HepG2 (cell line): ENCODE results near the gene ANKRD44. TPM values are rescaled to one million over a fixed set of nuclear protein-coding genes. Genes with fewer than 3 reads are reported as not detected.

Experiments used
- ATAC-seq: fragments of 200-7000 bp; cut with Tn5 transposase; 3 replicates; pipeline ENCODE4 v1.9.1; 2020; ENCODE audit warnings: mild to moderate bottlenecking, moderate library complexity
- BruUV-seq: library from RNA; stranded (reverse); fragments of 400-500 nt; replicated peaks from 2 replicates; lab custom pipeline; 2021; lab: Mats Ljungman, UMichigan
- CTCF ChIA-PET: fragments of 300-600 bp; formaldehyde crosslinking; extraction: SDS; loops from one replicate; lab custom pipeline; 2021; ENCODE audit warnings: low total read pairs, inconsistent platforms, low intra/inter-chr PET ratio; lab: Yijun Ruan, JAX
- POLR2A ChIA-PET: fragments of 350-600 bp; sonication (Branson Sonifier 250); formaldehyde crosslinking; loops from one replicate; lab custom pipeline; 2020; ENCODE audit warnings: antibody characterized with exemption, inconsistent platforms; lab: Yijun Ruan, JAX
- DNase-seq: peaks from one replicate; pipeline ENCODE4 v3.0.0-alpha.2; 2015; ENCODE audit warnings: low spot score
- FAIRE-seq: peaks from 3 replicates; lab custom pipeline; 2011; peaks lifted over from hg19 to GRCh38; lab: Jason Lieb, UNC
- H2AFZ ChIP-seq: one replicate; pipeline ENCODE4 v1.6.1; 2011; ENCODE audit warnings: low read length, inconsistent platforms
- H3K27ac ChIP-seq: fragments of 300-600 bp; 3 replicates; pipeline ENCODE4 v1.8.0; 2011; ENCODE audit warnings: mixed run types, mild to moderate bottlenecking, mixed read lengths, low read length, inconsistent platforms; ENCODE audit not compliant: insufficient read depth; ENCODE audit errors: extremely low read length
- H3K27me3 ChIP-seq, 2 experiments: fragments of 200-600 bp in 1 of 2; 2 replicates in 1 of 2; 3 replicates in 1 of 2; pipeline versions ENCODE4 v1.6.0 to v1.8.0; 2011; ENCODE audit warnings: low read length in 2 of 2, mild to moderate bottlenecking in 2 of 2, moderate library complexity in 2 of 2, inconsistent platforms in 1 of 2; ENCODE audit not compliant: insufficient read depth in 2 of 2, control insufficient read depth in 1 of 2
- H3K36me3 ChIP-seq, 2 experiments: fragments of 200-600 bp in 1 of 2; replicated peaks in 1 of 2; 2 replicates in 1 of 2; 3 replicates in 1 of 2; pipeline versions ENCODE4 v1.5.1 to v1.8.0; 2011; ENCODE audit warnings: low read length in 2 of 2, inconsistent platforms in 1 of 2; ENCODE audit not compliant: insufficient read depth in 2 of 2, control insufficient read depth in 1 of 2
- H3K4me1 ChIP-seq: 2 replicates; pipeline ENCODE4 v1.5.1; 2012; ENCODE audit warnings: low read length, inconsistent platforms; ENCODE audit not compliant: insufficient read depth
- H3K4me2 ChIP-seq: 2 replicates; pipeline ENCODE4 v1.6.0; 2011; ENCODE audit warnings: low read depth, low read length, inconsistent platforms
- H3K4me3 ChIP-seq, 3 experiments: fragments of 200-600 bp in 1 of 3; sonication (generic), shearing (Covaris generic) in 1 of 3; replicated peaks in 1 of 3; 2 replicates each; pipeline ENCODE4 v1.5.1; 2011 to 2016; ENCODE audit warnings: low read length in 3 of 3, inconsistent platforms in 2 of 3, low read depth in 2 of 3, mild to moderate bottlenecking in 2 of 3, control low read depth in 1 of 3, mixed read lengths in 1 of 3; ENCODE audit not compliant: insufficient read depth in 1 of 3
- H3K79me2 ChIP-seq: one replicate; pipeline ENCODE4 v1.6.1; 2011; ENCODE audit warnings: low read length, inconsistent platforms; ENCODE audit not compliant: insufficient read depth
- H3K9ac ChIP-seq: 2 replicates; pipeline ENCODE4 v1.6.0; 2011; ENCODE audit warnings: mild to moderate bottlenecking, low read depth, low read length, inconsistent platforms; ENCODE audit not compliant: insufficient read depth
- H3K9me3 ChIP-seq: 2 replicates; pipeline ENCODE4 v1.5.1; 2012; ENCODE audit warnings: mild to moderate bottlenecking, low read length
- H4K20me1 ChIP-seq: 2 replicates; pipeline ENCODE4 v1.6.0; 2011; ENCODE audit warnings: inconsistent platforms, mild to moderate bottlenecking, low read length, moderate library complexity; ENCODE audit not compliant: insufficient read depth
- ASH2L ChIP-seq: fragments of 300-600, 200-600 bp; sonication (generic); IDR thresholded peaks from 2 replicates; pipeline ENCODE4 v1.7.0; 2017; ENCODE audit warnings: low read depth, mild to moderate bottlenecking, moderate library complexity, mixed read lengths, low read length; ENCODE audit not compliant: insufficient read length
- E2F5 ChIP-seq: sonication (generic); formaldehyde crosslinking; conservative IDR thresholded peaks from 2 replicates; pipeline ENCODE4 v1.4.0; 2020; ENCODE audit warnings: missing genetic modification reagents
- FUBP1 ChIP-seq: sonication (generic); formaldehyde crosslinking; IDR thresholded peaks from 2 replicates; pipeline ENCODE4 v1.5.1; 2020; ENCODE audit warnings: missing genetic modification reagents, mild to moderate bottlenecking, borderline replicate concordance
- HNF4G ChIP-seq, 2 experiments: sonication (generic) in 1 of 2; formaldehyde crosslinking in 1 of 2; IDR thresholded peaks; 2 replicates each; pipeline versions ENCODE4 v1.4.0 to v1.6.1; 2011 to 2020; ENCODE audit warnings: borderline replicate concordance in 2 of 2, low read depth in 2 of 2, mild to moderate bottlenecking in 2 of 2, low read length in 1 of 2, missing genetic modification reagents in 1 of 2, moderate library complexity in 1 of 2
- SAFB2 ChIP-seq: sonication (generic); formaldehyde crosslinking; IDR thresholded peaks from 2 replicates; pipeline ENCODE4 v1.5.1; 2020; ENCODE audit warnings: missing genetic modification reagents, low read depth, mild to moderate bottlenecking, borderline replicate concordance
- SP4 ChIP-seq: sonication (generic); formaldehyde crosslinking; IDR thresholded peaks from 2 replicates; pipeline ENCODE4 v1.8.1; 2023; ENCODE audit warnings: mild to moderate bottlenecking, missing genetic modification reagents
- STAT6 ChIP-seq: sonication (generic); formaldehyde crosslinking; IDR thresholded peaks from 2 replicates; pipeline ENCODE4 v1.4.0; 2020; ENCODE audit warnings: missing genetic modification reagents, mild to moderate bottlenecking, borderline replicate concordance
- ZC3H13 ChIP-seq: sonication (generic); formaldehyde crosslinking; IDR thresholded peaks from 2 replicates; pipeline ENCODE4 v1.8.1; 2023; ENCODE audit warnings: mild to moderate bottlenecking, missing genetic modification reagents, moderate library complexity
- ZFP90 ChIP-seq: sonication (generic); formaldehyde crosslinking; IDR thresholded peaks from 2 replicates; pipeline ENCODE4 v1.8.0; 2022; ENCODE audit warnings: missing genetic modification reagents, mild to moderate bottlenecking, inconsistent platforms, borderline replicate concordance
- ZIK1 ChIP-seq: sonication (generic); formaldehyde crosslinking; IDR thresholded peaks from 2 replicates; pipeline ENCODE4 v1.5.0; 2020; ENCODE audit warnings: mild to moderate bottlenecking, low read depth, missing genetic modification reagents, borderline replicate concordance
- ZNF468 ChIP-seq: sonication (generic); formaldehyde crosslinking; IDR thresholded peaks from 2 replicates; pipeline ENCODE4 v1.8.0; 2022; ENCODE audit warnings: mild to moderate bottlenecking, moderate library complexity, missing genetic modification reagents
- ZNF569 ChIP-seq: sonication (generic); formaldehyde crosslinking; IDR thresholded peaks from 2 replicates; pipeline ENCODE4 v1.5.0; 2020; ENCODE audit warnings: mild to moderate bottlenecking, missing genetic modification reagents, moderate library complexity, borderline replicate concordance
- ZNF629 ChIP-seq: sonication (generic); formaldehyde crosslinking; conservative IDR thresholded peaks from 2 replicates; pipeline ENCODE4 v1.5.0; 2020; ENCODE audit warnings: missing genetic modification reagents
- ZNF749 ChIP-seq: sonication (generic); formaldehyde crosslinking; IDR thresholded peaks from 2 replicates; pipeline ENCODE4 v1.8.0; 2022; ENCODE audit warnings: mild to moderate bottlenecking, missing genetic modification reagents, moderate library complexity, borderline replicate concordance
- ZSCAN20 ChIP-seq: sonication (generic); formaldehyde crosslinking; IDR thresholded peaks from 2 replicates; pipeline ENCODE4 v1.4.0; 2020; ENCODE audit warnings: missing genetic modification reagents, mild to moderate bottlenecking, borderline replicate concordance
- WGBS: methylation state at CpG from one replicate; pipeline ENCODE4 v1.1.6; 2017; ENCODE audit warnings: low lambda C conversion rate; 5-methylcytosine and 5-hydroxymethylcytosine counted together
- in situ Hi-C: cut with HindIII; loops from 2 replicates; pipeline ENCODE4 v1.10.0; 2017; ENCODE audit warnings: low pct_unique_long_range_greater_than_20kb; ENCODE audit not compliant: extremely low pct_ligation_motif_present
- intact Hi-C: fragments of 100-400 bp; cut with micrococcal nuclease; formaldehyde crosslinking; loops from one replicate; pipeline ENCODE4 v1.10.0; 2022; ENCODE audit not compliant: unreplicated experiment
- polyA plus RNA-seq, 8 experiments: library from polyadenylated mRNA; depleted of rRNA in 3 of 8; stranded (reverse) in 7 of 8; unstranded in 1 of 8; fragments of >200 nt; fragmentation: Illumina TruSeq in 4 of 8; extraction: Trizol in 4 of 8; gene quantifications; 2 replicates each; pipeline versions ENCODE4 v1.2.1 to v1.2.3, GENCODE V29; 2011 to 2016; ENCODE audit warnings: low read depth in 4 of 8, missing spikeins in 1 of 8, mixed read lengths in 1 of 8; ENCODE audit not compliant: insufficient read depth in 1 of 8
- total RNA-seq, 5 experiments: library from RNA; depleted of rRNA; stranded (reverse); fragments of >200 nt; fragmentation: Illumina TruSeq; extraction: Trizol; gene quantifications; 2 replicates each; pipeline ENCODE4 v1.2.3, GENCODE V29; 2016; ENCODE audit warnings: low read depth in 1 of 5

Gene ANKRD44
- total and polyA plus RNA-seq, 2 of the 13 experiments (the other 11 are each of a cell fraction or from before 2014, with no cell fraction given), result 0.04 to 0.11 TPM

GRCh38 chr2:197293252-197294007, 17.1 kb downstream of the ANKRD44 start (continued):
- TF ChIP-seq HNF4G (IDR thresholded peaks at IDR 0.05; ENCODE audit: borderline replicate concordance, low read depth, low read length) (no peak), HNF4G (CRISPR knock-in tag; IDR thresholded peaks at IDR 0.05; ENCODE audit: borderline replicate concordance, low read depth) (no peak), FUBP1 (CRISPR knock-in tag) (no peak)

- Histone ChIP-seq H3K27me3 (no peaks in the 10 kb centered on the region), H3K79me2 (no peaks in the 10 kb centered on the region), H3K9ac (no peak overlapping the region), H3K9me3 (no peaks in the 10 kb centered on the region), H3K4me1 (no peaks in the 10 kb centered on the region), H3K4me3 (no peak overlapping the region), H2AFZ (no peak overlapping the region), H3K36me3 (no peaks in the 10 kb centered on the region), H3K4me2 (no peak overlapping the region), H4K20me1 (no peaks in the 10 kb centered on the region), H3K27ac (no peak overlapping the region)
- intact Hi-C loops, result no loop called here
- in situ Hi-C loops, result no loop called here
- ATAC-seq (no peak), FAIRE-seq (no peak), DNase-seq (no peak)
- POLR2A ChIA-PET, result no interaction called here
- no TSS peak for BruUV-seq
- CTCF ChIA-PET, result no interaction called here
- WGBS, result 3% methylated on average over 2 of the region's 2 CpGs
- no peak for TF ChIP-seq ZSCAN20
- no peak for TF ChIP-seq ZNF749 (CRISPR knock-in tag)
- no peak for TF ChIP-seq SP4 (CRISPR knock-in tag)
- no peak for TF ChIP-seq HNF4G (IDR thresholded peaks at IDR 0.05; ENCODE audit: borderline replicate concordance, low read depth, low read length)
- TF ChIP-seq HNF4G (CRISPR knock-in tag; IDR thresholded peaks at IDR 0.05; ENCODE audit: borderline replicate concordance, low read depth), result no peak
- no peak for TF ChIP-seq ZC3H13 (CRISPR knock-in tag)
- TF ChIP-seq ZIK1 (CRISPR knock-in tag), result no peak
- TF ChIP-seq ZNF569 (CRISPR knock-in tag), result no peak
- no peak for TF ChIP-seq SAFB2 (CRISPR knock-in tag)
- no peak for TF ChIP-seq ZFP90 (CRISPR knock-in tag)
- TF ChIP-seq ASH2L, result no peak
- TF ChIP-seq ZNF468 (CRISPR knock-in tag), result no peak
- TF ChIP-seq ZNF629 (CRISPR knock-in tag), result no peak
- TF ChIP-seq E2F5, result no peak
- TF ChIP-seq STAT6 (CRISPR knock-in tag), result no peak
These were observed 18.0 kb downstream of the ANKRD44 start for GRCh38 chr2:197292619-197293018.
